ENCODE measurements around the gene CDK5R1. TPM values are rescaled to one million over a fixed set of nuclear protein-coding genes. Genes with fewer than 3 reads are reported as not detected.
"Not testable (repeated sequence)": the region's sequence is repeated elsewhere in the genome, so short reads cannot be mapped to it uniquely, and the experiment has no call there.

The CDK5R1 gene
- total and polyA plus RNA-seq, 2 experiments from 2014 or later, result 2.5 to 3.5 TPM

DNA sequence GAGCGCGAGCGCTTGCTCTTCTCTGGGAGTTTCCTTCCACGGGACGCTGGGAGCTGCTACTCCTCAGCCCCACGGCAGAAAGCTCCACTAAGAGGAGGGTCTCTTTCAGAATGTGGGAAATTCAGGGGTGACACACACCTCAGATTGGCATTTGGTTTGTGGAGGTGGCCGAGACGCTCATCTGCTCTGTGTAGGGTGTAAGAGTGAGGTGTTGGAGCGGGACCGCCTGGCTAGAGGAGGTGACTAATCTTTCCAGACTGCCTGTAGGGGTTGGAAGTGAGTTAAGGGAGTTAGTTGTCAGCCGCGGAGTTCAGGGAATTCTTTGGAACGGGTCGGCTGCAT lies 41.7 kb upstream of the CDK5R1 start:
- H3K36me3 ChIP-seq, result peaks cover 26% of the 10 kb centered on the region
- peak; percentile 50 to 65 for DNase-seq (ENCODE audit: low read depth in 1 of 2, low spot score in 1 of 2)
- peaks cover 14% of the 10 kb centered on the region for H3K4me1 ChIP-seq (ENCODE audit: low read depth)
- TF ChIP-seq, protein P1, sequence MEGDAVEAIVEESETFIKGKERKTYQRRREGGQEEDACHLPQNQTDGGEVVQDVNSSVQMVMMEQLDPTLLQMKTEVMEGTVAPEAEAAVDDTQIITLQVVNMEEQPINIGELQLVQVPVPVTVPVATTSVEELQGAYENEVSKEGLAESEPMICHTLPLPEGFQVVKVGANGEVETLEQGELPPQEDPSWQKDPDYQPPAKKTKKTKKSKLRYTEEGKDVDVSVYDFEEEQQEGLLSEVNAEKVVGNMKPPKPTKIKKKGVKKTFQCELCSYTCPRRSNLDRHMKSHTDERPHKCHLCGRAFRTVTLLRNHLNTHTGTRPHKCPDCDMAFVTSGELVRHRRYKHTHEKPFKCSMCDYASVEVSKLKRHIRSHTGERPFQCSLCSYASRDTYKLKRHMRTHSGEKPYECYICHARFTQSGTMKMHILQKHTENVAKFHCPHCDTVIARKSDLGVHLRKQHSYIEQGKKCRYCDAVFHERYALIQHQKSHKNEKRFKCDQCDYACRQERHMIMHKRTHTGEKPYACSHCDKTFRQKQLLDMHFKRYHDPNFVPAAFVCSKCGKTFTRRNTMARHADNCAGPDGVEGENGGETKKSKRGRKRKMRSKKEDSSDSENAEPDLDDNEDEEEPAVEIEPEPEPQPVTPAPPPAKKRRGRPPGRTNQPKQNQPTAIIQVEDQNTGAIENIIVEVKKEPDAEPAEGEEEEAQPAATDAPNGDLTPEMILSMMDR (IDR thresholded peaks at IDR 0.05; ENCODE audit: low read depth, low read length), result no peak
- H3K9me3 ChIP-seq (ENCODE audit: low read depth), result no peaks in the 10 kb centered on the region
- peak overlapping the region; percentile 96 for H3K4me3 ChIP-seq
- H3K27me3 ChIP-seq, result no peaks in the 10 kb centered on the region
- H3K27ac ChIP-seq, result peak overlapping the region; percentile 96

DNA sequence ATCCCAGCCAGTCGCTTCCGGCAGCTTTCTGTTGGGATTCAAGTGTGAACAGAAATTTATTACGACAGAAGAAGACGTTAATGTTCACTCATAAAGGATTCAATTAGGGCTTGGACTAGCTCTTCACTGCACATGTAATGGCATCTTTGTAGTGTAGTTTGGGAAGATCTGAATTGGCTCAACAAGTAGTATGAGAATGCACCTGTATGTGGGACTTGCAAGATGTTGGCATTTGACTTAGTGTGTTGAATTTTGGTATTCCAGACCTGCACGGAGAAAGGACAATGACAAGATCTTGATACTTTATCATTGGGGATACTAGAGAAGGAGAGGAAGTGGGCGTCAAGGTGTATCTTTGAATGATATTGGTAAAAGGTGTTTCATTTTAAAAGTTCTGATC lies 41.3 kb upstream of the CDK5R1 start:
- no peak for DNase-seq (ENCODE audit: low read depth in 1 of 2, low spot score in 1 of 2)
- TF ChIP-seq, protein P1 (IDR thresholded peaks at IDR 0.05; ENCODE audit: low read depth, low read length), result no peak
- Histone ChIP-seq H3K27ac (peak overlapping the region; percentile 96), H3K27me3 (no peaks in the 10 kb centered on the region), H3K36me3 (peaks cover 29% of the 10 kb centered on the region), H3K4me3 (peak overlapping the region; percentile 96), H3K4me1 (ENCODE audit: low read depth) (peaks cover 14% of the 10 kb centered on the region), H3K9me3 (ENCODE audit: low read depth) (no peaks in the 10 kb centered on the region)

DNA sequence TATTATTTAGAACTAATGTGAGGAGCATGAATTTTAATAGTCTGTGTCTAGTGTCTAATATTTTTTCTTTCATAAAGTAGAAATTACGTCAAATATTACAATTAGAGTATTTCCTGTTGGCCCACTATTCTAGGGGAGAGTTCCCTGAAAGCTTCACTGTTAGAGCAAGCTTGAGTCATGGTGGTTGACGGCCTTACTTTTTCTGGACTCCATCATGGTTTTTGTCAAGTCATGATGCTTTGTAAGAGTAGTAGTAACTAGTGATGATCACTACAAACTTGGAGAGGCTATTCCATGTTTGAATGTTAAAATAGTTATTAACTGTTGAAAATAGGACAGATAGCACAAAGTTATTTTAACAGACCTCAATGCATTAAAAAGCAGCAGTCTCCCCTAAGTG lies 40.8 kb upstream of the CDK5R1 start:
- DNase-seq (ENCODE audit: low read depth in 1 of 2, low spot score in 1 of 2), result peak in 1 of 2 donors; percentile 42
- H3K4me1 ChIP-seq (ENCODE audit: low read depth), result peaks cover 11% of the 10 kb centered on the region
- no peaks in the 10 kb centered on the region for H3K27me3 ChIP-seq
- no peak overlapping the region for H3K27ac ChIP-seq
- peaks cover 29% of the 10 kb centered on the region for H3K36me3 ChIP-seq
- H3K4me3 ChIP-seq, result peak overlapping the region; percentile 96
- no peaks in the 10 kb centered on the region for H3K9me3 ChIP-seq (ENCODE audit: low read depth)
- TF ChIP-seq, protein P1 (IDR thresholded peaks at IDR 0.05; ENCODE audit: low read depth, low read length), result no peak

DNA sequence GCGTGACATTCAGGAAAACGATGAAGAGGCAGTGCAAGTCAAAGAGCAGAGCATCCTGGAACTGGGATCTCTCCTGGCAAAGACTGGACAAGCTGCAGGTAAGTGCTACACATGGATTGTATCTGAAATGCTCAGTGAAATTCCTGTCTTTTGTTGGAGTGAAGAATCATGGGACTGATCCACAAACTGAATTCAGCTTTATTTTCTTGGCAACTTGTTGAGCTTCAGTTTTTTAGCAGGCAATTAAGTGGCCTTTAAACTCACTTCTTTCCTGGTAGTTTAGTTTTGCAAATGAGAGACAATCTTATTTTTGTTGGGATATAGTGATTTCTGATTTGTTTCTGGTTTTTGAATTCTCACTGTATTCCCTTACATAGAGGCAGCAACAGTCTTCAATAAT lies 39.8 kb upstream of the CDK5R1 start:
- H3K4me1 ChIP-seq (ENCODE audit: low read depth), result peaks cover 11% of the 10 kb centered on the region
- no peaks in the 10 kb centered on the region for H3K27me3 ChIP-seq
- DNase-seq (ENCODE audit: low read depth in 1 of 2, low spot score in 1 of 2), result no peak
- no peak overlapping the region for H3K27ac ChIP-seq
- H3K4me3 ChIP-seq, result no peak overlapping the region
- TF ChIP-seq, protein P1 (IDR thresholded peaks at IDR 0.05; ENCODE audit: low read depth, low read length), result no peak
- H3K36me3 ChIP-seq, result peaks cover 38% of the 10 kb centered on the region
- no peaks in the 10 kb centered on the region for H3K9me3 ChIP-seq (ENCODE audit: low read depth)

DNA sequence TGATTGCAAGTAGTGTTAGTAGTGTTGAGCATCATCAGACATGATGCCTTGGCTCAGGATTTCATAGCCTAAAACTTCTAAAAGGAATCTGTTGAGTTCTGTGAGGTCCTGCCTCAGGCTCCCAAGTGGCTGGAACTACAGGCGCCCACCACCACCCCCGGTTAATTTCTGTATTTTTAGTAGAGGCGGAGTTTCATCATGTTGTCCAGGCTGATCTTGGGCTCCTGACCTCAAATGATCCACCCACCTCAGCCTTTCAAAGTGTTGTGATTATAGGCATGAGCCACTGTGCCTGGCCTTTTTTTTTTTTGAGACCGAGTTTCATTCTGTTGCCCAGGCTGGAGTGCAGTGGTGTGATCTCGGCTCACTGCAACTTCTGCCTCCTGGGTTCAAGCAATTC lies 36.8 kb upstream of the CDK5R1 start:
- Histone ChIP-seq H3K4me1 (ENCODE audit: low read depth) (peaks cover 11% of the 10 kb centered on the region), H3K27ac (no peak overlapping the region), H3K36me3 (peaks cover 66% of the 10 kb centered on the region), H3K9me3 (ENCODE audit: low read depth) (no peaks in the 10 kb centered on the region), H3K4me3 (no peak overlapping the region), H3K27me3 (no peaks in the 10 kb centered on the region)
- TF ChIP-seq, protein P1 (IDR thresholded peaks at IDR 0.05; ENCODE audit: low read depth, low read length), result no peak
- no peak for DNase-seq (ENCODE audit: low read depth in 1 of 2, low spot score in 1 of 2)

DNA sequence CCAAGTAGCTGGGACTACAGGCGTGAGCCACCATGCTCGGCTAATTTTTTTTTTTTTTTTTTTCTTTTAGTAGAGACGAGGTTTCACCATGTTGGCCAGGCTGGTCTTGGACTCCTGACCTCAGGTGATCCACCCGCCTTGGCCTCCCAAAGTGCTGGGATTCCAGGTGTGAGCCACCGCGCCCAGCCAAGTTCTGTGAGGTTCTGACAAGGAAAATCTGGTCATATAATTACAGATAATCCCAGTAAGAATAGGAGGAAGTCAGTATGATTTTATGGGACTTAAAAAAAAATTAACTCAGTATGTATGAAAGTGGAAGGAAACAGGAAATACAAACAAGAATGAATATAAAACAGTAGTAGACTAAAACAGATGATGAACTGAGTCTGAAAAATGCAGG lies 36.4 kb upstream of the CDK5R1 start:
- not testable (repeated sequence) for H3K27ac ChIP-seq; H3K27me3 ChIP-seq; H3K9me3 ChIP-seq (ENCODE audit: low read depth); H3K4me3 ChIP-seq; DNase-seq (ENCODE audit: low read depth in 1 of 2, low spot score in 1 of 2)
- Histone ChIP-seq H3K36me3 (peaks cover 71% of the 10 kb centered on the region), H3K4me1 (ENCODE audit: low read depth) (peaks cover 10% of the 10 kb centered on the region)

Measured in cardiac muscle cell (in vitro differentiated cells and primary cell).